Thyroid gland (tissue), 4 donors: Measurements from ENCODE around the gene PLPP1.

Experiments
- POLR2A ChIP-seq, 2 donors: fragments of 450-650 bp; IDR thresholded peaks; one replicate each; pipeline ENCODE4 v1.6.1; 2017; ENCODE audit warnings: antibody characterized with exemption in 2 of 2, mild to moderate bottlenecking in 2 of 2, moderate library complexity in 1 of 2
- TF ChIP-seq, protein P1 (sequence below), 6 experiments: fragments of 200-600 bp in 3 of 6; fragments of 450-650 bp in 3 of 6; sonication (generic) in 3 of 6; IDR thresholded peaks; one replicate each; pipeline ENCODE4 v1.5.1; 2016 to 2019; ENCODE audit warnings: antibody characterized with exemption in 6 of 6, mild to moderate bottlenecking in 2 of 6, inconsistent platforms in 1 of 6, moderate library complexity in 1 of 6

DNA sequence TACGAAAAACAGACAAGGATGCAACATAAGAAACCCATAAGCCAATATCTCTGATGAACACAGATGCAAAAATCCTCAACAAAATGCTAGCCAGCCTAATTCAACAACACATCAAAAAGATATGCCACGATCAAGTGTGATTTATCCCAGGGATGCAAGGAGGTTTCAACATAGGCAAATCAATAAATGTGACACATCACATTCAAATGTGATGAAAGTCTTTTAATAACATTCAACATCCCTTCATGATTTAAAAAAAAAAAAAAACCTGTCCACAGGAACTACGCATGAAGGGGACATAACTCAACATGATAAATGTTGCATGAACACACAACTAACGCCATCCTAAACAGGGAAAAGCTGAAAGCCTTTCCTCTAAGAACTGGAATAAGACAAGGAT, 102.2 kb downstream of the PLPP1 start:
- TF ChIP-seq, protein P1, sequence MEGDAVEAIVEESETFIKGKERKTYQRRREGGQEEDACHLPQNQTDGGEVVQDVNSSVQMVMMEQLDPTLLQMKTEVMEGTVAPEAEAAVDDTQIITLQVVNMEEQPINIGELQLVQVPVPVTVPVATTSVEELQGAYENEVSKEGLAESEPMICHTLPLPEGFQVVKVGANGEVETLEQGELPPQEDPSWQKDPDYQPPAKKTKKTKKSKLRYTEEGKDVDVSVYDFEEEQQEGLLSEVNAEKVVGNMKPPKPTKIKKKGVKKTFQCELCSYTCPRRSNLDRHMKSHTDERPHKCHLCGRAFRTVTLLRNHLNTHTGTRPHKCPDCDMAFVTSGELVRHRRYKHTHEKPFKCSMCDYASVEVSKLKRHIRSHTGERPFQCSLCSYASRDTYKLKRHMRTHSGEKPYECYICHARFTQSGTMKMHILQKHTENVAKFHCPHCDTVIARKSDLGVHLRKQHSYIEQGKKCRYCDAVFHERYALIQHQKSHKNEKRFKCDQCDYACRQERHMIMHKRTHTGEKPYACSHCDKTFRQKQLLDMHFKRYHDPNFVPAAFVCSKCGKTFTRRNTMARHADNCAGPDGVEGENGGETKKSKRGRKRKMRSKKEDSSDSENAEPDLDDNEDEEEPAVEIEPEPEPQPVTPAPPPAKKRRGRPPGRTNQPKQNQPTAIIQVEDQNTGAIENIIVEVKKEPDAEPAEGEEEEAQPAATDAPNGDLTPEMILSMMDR (IDR thresholded peaks at IDR 0.05) = no peak
- no peak for TF ChIP-seq POLR2A (IDR thresholded peaks at IDR 0.05)
